Measurements from ENCODE around the gene GART. TPM values are rescaled to one million over a fixed set of nuclear protein-coding genes. Genes with fewer than 3 reads are reported as not detected.

The GART gene
- total and polyA plus RNA-seq, 4 donors = 13.6 to 60.6 (median 41.3) TPM

- Histone ChIP-seq H3K4me3 (ENCODE audit: low read length in 2 of 2) (no peak overlapping the region), H3K9me3 (ENCODE audit: control insufficient read depth, low read length) (no peaks in the 10 kb centered on the region), H3K27me3 (ENCODE audit: control insufficient read depth in 1 of 2, insufficient read depth in 2 of 2, low read length in 1 of 2) (no peaks in the 10 kb centered on the region), H3K27ac (ENCODE audit: low read depth in 1 of 2, low read length in 2 of 2) (no peak overlapping the region), H3K36me3 (ENCODE audit: control insufficient read depth in 1 of 2, insufficient read depth in 2 of 2, low read length in 1 of 2) (peaks cover 7 to 13% of the 10 kb centered on the region in 2 donors), H3K4me1 (ENCODE audit: control insufficient read depth in 1 of 2, insufficient read depth in 2 of 2, low read length in 2 of 2) (no peaks in the 10 kb centered on the region)
- ATAC-seq (ENCODE audit: low FRiP score) = no peak
- WGBS, 2 donors = 90 to 91% methylated on average over 10 of the region's 10 CpGs
- DNase-seq = no peak
- intact Hi-C loops (cut with DNase I) = no loop called here
These were observed 17.9 kb upstream of the GART start for GRCh38 chr21:33559813-33560212.

- peaks cover 9 to 22% of the 10 kb centered on the region in 2 donors for H3K36me3 ChIP-seq (ENCODE audit: control insufficient read depth in 1 of 2, insufficient read depth in 2 of 2, low read length in 1 of 2)
- H3K27ac ChIP-seq (ENCODE audit: low read depth in 1 of 2, low read length in 2 of 2) = no peak overlapping the region
- H3K4me1 ChIP-seq (ENCODE audit: control insufficient read depth in 1 of 2, insufficient read depth in 2 of 2, low read length in 2 of 2) = no peaks in the 10 kb centered on the region
- no peaks in the 10 kb centered on the region for H3K9me3 ChIP-seq (ENCODE audit: control insufficient read depth, low read length)
- intact Hi-C loops (cut with DNase I) = no loop called here
- DNase-seq (no peak), ATAC-seq (ENCODE audit: low FRiP score) (no peak)
- no peaks in the 10 kb centered on the region for H3K27me3 ChIP-seq (ENCODE audit: control insufficient read depth in 1 of 2, insufficient read depth in 2 of 2, low read length in 1 of 2)
- no peak overlapping the region for H3K4me3 ChIP-seq (ENCODE audit: low read length in 2 of 2)
- WGBS, 2 donors = 79 to 83% methylated on average over 4 of the region's 4 CpGs
These were observed 17.0 kb upstream of the GART start for GRCh38 chr21:33558777-33559421.

- intact Hi-C loops (cut with DNase I) = no loop called here
- Histone ChIP-seq H3K9me3 (ENCODE audit: control insufficient read depth, low read length) (no peaks in the 10 kb centered on the region), H3K4me3 (ENCODE audit: low read length in 2 of 2) (no peak overlapping the region), H3K36me3 (ENCODE audit: control insufficient read depth in 1 of 2, insufficient read depth in 2 of 2, low read length in 1 of 2) (peaks cover 19 to 28% of the 10 kb centered on the region in 2 donors), H3K27ac (ENCODE audit: low read depth in 1 of 2, low read length in 2 of 2) (no peak overlapping the region), H3K27me3 (ENCODE audit: control insufficient read depth in 1 of 2, insufficient read depth in 2 of 2, low read length in 1 of 2) (no peaks in the 10 kb centered on the region), H3K4me1 (ENCODE audit: control insufficient read depth in 1 of 2, insufficient read depth in 2 of 2, low read length in 2 of 2) (no peaks in the 10 kb centered on the region)
- DNase-seq (no peak), ATAC-seq (ENCODE audit: low FRiP score) (no peak)
- 95 to 96% methylated on average over 19 of the region's 19 CpGs for WGBS, 2 donors
These were observed 15.5 kb upstream of the GART start for GRCh38 chr21:33557447-33557846.

GRCh38 chr21:33554982-33555344 lies 13.0 kb upstream of the GART start:
- no peaks in the 10 kb centered on the region for H3K9me3 ChIP-seq (ENCODE audit: control insufficient read depth, low read length)
- H3K27me3 ChIP-seq (ENCODE audit: control insufficient read depth in 1 of 2, insufficient read depth in 2 of 2, low read length in 1 of 2) = no peaks in the 10 kb centered on the region
- peaks cover 30 to 32% of the 10 kb centered on the region in 2 donors for H3K36me3 ChIP-seq (ENCODE audit: control insufficient read depth in 1 of 2, insufficient read depth in 2 of 2, low read length in 1 of 2)
- no peaks in the 10 kb centered on the region for H3K4me1 ChIP-seq (ENCODE audit: control insufficient read depth in 1 of 2, insufficient read depth in 2 of 2, low read length in 2 of 2)
- intact Hi-C loops (cut with DNase I) = no loop called here
- 97% methylated on average over 31 to 32 of the region's 32 CpGs for WGBS, 2 donors
- DNase-seq (no peak), ATAC-seq (ENCODE audit: low FRiP score) (no peak)
- no peak overlapping the region for H3K27ac ChIP-seq (ENCODE audit: low read depth in 1 of 2, low read length in 2 of 2)
- H3K4me3 ChIP-seq (ENCODE audit: low read length in 2 of 2) = no peak overlapping the region

- 93 to 95% methylated on average over 18 of the region's 18 CpGs for WGBS, 2 donors
- no peaks in the 10 kb centered on the region for H3K27me3 ChIP-seq (ENCODE audit: control insufficient read depth in 1 of 2, insufficient read depth in 2 of 2, low read length in 1 of 2)
- H3K9me3 ChIP-seq (ENCODE audit: control insufficient read depth, low read length) = no peaks in the 10 kb centered on the region
- no peak for DNase-seq
- H3K4me3 ChIP-seq (ENCODE audit: low read length in 2 of 2) = no peak overlapping the region
- ATAC-seq (ENCODE audit: low FRiP score) = no peak
- intact Hi-C loops (cut with DNase I) = no loop called here
- H3K27ac ChIP-seq (ENCODE audit: low read depth in 1 of 2, low read length in 2 of 2) = no peak overlapping the region
- H3K36me3 ChIP-seq (ENCODE audit: control insufficient read depth in 1 of 2, insufficient read depth in 2 of 2, low read length in 1 of 2) = peaks cover 24 to 33% of the 10 kb centered on the region in 2 donors
- no peaks in the 10 kb centered on the region for H3K4me1 ChIP-seq (ENCODE audit: control insufficient read depth in 1 of 2, insufficient read depth in 2 of 2, low read length in 2 of 2)
These were observed 12.5 kb upstream of the GART start for GRCh38 chr21:33554236-33554981.

- 96 to 97% methylated on average over 12 of the region's 12 CpGs for WGBS, 2 donors
- intact Hi-C loops (cut with DNase I) = no loop called here
- ATAC-seq (ENCODE audit: low FRiP score) (no peak), DNase-seq (no peak)
- Histone ChIP-seq H3K27ac (ENCODE audit: low read depth in 1 of 2, low read length in 2 of 2) (no peak overlapping the region), H3K4me3 (ENCODE audit: low read length in 2 of 2) (no peak overlapping the region), H3K4me1 (ENCODE audit: control insufficient read depth in 1 of 2, insufficient read depth in 2 of 2, low read length in 2 of 2) (no peaks in the 10 kb centered on the region), H3K36me3 (ENCODE audit: control insufficient read depth in 1 of 2, insufficient read depth in 2 of 2, low read length in 1 of 2) (peaks cover 24 to 33% of the 10 kb centered on the region in 2 donors), H3K9me3 (ENCODE audit: control insufficient read depth, low read length) (no peaks in the 10 kb centered on the region), H3K27me3 (ENCODE audit: control insufficient read depth in 1 of 2, insufficient read depth in 2 of 2, low read length in 1 of 2) (no peaks in the 10 kb centered on the region)
These were observed 11.2 kb upstream of the GART start for GRCh38 chr21:33552999-33553598.

- Histone ChIP-seq H3K4me1 (ENCODE audit: control insufficient read depth in 1 of 2, insufficient read depth in 2 of 2, low read length in 2 of 2) (no peaks in the 10 kb centered on the region), H3K27me3 (ENCODE audit: control insufficient read depth in 1 of 2, insufficient read depth in 2 of 2, low read length in 1 of 2) (no peaks in the 10 kb centered on the region), H3K9me3 (ENCODE audit: control insufficient read depth, low read length) (no peaks in the 10 kb centered on the region), H3K27ac (ENCODE audit: low read depth in 1 of 2, low read length in 2 of 2) (no peak overlapping the region), H3K36me3 (ENCODE audit: control insufficient read depth in 1 of 2, insufficient read depth in 2 of 2, low read length in 1 of 2) (peaks cover 24 to 31% of the 10 kb centered on the region in 2 donors), H3K4me3 (ENCODE audit: low read length in 2 of 2) (no peak overlapping the region)
- peak; percentile 32 for ATAC-seq (ENCODE audit: low FRiP score)
- no peak for DNase-seq
- intact Hi-C loops (cut with DNase I) = no loop called here
- 98% methylated on average over 24 of the region's 24 CpGs for WGBS, 2 donors
These were observed 10.4 kb upstream of the GART start for GRCh38 chr21:33552093-33552998.

- 96 to 98% methylated on average over 2 of the region's 2 CpGs for WGBS, 2 donors
- H3K36me3 ChIP-seq (ENCODE audit: control insufficient read depth in 1 of 2, insufficient read depth in 2 of 2, low read length in 1 of 2) = peaks cover 24 to 30% of the 10 kb centered on the region in 2 donors
- intact Hi-C loops (cut with DNase I) = no loop called here
These were observed 9.7 kb upstream of the GART start for GRCh38 chr21:33551664-33552063.

More at GRCh38 chr21:33551664-33552063, 9.7 kb upstream of the GART start:
- H3K9me3 ChIP-seq (ENCODE audit: control insufficient read depth, low read length) = no peaks in the 10 kb centered on the region
- no peak for DNase-seq
- no peaks in the 10 kb centered on the region for H3K27me3 ChIP-seq (ENCODE audit: control insufficient read depth in 1 of 2, insufficient read depth in 2 of 2, low read length in 1 of 2)
- no peak for ATAC-seq (ENCODE audit: low FRiP score)
- H3K4me1 ChIP-seq (ENCODE audit: control insufficient read depth in 1 of 2, insufficient read depth in 2 of 2, low read length in 2 of 2) = no peaks in the 10 kb centered on the region
- H3K27ac ChIP-seq (ENCODE audit: low read depth in 1 of 2, low read length in 2 of 2) = no peak overlapping the region
- no peak overlapping the region for H3K4me3 ChIP-seq (ENCODE audit: low read length in 2 of 2)

All from aorta (tissue), 5 donors.